Measurements from ENCODE around the gene VAV2.

VAV2 gene

GRCh38 chr9:133991964-133992779 is at the start of gene VAV2:
Gene VAV2, minus strand, starts transcription at chr9:133992324. Its CDS starts 46 bp downstream, at chr9:133992278.
- DNase-seq = peak; percentile 45

GRCh38 chr9:134041649-134041962 is 49.5 kb upstream of the VAV2 start:
- DNase-seq = no peak

- no peak for DNase-seq
Observed at GRCh38 chr9:134040781-134041648, 48.9 kb upstream of the VAV2 start.

GRCh38 chr9:134040176-134040565 is 48.0 kb upstream of the VAV2 start:
- no peak for DNase-seq

- no peak for DNase-seq
Observed at GRCh38 chr9:134039386-134040175, 47.5 kb upstream of the VAV2 start.

- no peak for DNase-seq
Observed at GRCh38 chr9:134037641-134038040, 45.5 kb upstream of the VAV2 start.

GRCh38 chr9:134036130-134036529 is 44.0 kb upstream of the VAV2 start:
- no peak for DNase-seq

- no peak for DNase-seq
Observed at GRCh38 chr9:134035041-134036039, 43.2 kb upstream of the VAV2 start.

GRCh38 chr9:134034215-134035040 is 42.3 kb upstream of the VAV2 start:
- no peak for DNase-seq

GRCh38 chr9:134033516-134034214 is 41.5 kb upstream of the VAV2 start:
- DNase-seq = no peak

- DNase-seq = no peak
Observed at GRCh38 chr9:134032456-134033222, 40.5 kb upstream of the VAV2 start.

- DNase-seq = no peak
Observed at GRCh38 chr9:134031783-134032182, 39.7 kb upstream of the VAV2 start.

- no peak for DNase-seq
Observed at GRCh38 chr9:134030821-134031470, 38.8 kb upstream of the VAV2 start.

GRCh38 chr9:134029248-134030226 is 37.4 kb upstream of the VAV2 start:
- no peak for DNase-seq

GRCh38 chr9:134028575-134029247 is 36.6 kb upstream of the VAV2 start:
- no peak for DNase-seq

- no peak for DNase-seq
Observed at GRCh38 chr9:134028076-134028475, 36.0 kb upstream of the VAV2 start.

GRCh38 chr9:134027561-134027960 is 35.4 kb upstream of the VAV2 start:
- no peak for DNase-seq
